Measurements from ENCODE around the gene SLCO2A1. TPM values are rescaled to one million over a fixed set of nuclear protein-coding genes. Genes with fewer than 3 reads are reported as not detected.

Gene SLCO2A1
- total and polyA plus RNA-seq, 2 experiments from 2014 or later, result 0.31 to 1.0 TPM

GRCh38 chr3:133980550-133980949 is 49.2 kb downstream of the SLCO2A1 start (continued):
- TF ChIP-seq, protein P1, sequence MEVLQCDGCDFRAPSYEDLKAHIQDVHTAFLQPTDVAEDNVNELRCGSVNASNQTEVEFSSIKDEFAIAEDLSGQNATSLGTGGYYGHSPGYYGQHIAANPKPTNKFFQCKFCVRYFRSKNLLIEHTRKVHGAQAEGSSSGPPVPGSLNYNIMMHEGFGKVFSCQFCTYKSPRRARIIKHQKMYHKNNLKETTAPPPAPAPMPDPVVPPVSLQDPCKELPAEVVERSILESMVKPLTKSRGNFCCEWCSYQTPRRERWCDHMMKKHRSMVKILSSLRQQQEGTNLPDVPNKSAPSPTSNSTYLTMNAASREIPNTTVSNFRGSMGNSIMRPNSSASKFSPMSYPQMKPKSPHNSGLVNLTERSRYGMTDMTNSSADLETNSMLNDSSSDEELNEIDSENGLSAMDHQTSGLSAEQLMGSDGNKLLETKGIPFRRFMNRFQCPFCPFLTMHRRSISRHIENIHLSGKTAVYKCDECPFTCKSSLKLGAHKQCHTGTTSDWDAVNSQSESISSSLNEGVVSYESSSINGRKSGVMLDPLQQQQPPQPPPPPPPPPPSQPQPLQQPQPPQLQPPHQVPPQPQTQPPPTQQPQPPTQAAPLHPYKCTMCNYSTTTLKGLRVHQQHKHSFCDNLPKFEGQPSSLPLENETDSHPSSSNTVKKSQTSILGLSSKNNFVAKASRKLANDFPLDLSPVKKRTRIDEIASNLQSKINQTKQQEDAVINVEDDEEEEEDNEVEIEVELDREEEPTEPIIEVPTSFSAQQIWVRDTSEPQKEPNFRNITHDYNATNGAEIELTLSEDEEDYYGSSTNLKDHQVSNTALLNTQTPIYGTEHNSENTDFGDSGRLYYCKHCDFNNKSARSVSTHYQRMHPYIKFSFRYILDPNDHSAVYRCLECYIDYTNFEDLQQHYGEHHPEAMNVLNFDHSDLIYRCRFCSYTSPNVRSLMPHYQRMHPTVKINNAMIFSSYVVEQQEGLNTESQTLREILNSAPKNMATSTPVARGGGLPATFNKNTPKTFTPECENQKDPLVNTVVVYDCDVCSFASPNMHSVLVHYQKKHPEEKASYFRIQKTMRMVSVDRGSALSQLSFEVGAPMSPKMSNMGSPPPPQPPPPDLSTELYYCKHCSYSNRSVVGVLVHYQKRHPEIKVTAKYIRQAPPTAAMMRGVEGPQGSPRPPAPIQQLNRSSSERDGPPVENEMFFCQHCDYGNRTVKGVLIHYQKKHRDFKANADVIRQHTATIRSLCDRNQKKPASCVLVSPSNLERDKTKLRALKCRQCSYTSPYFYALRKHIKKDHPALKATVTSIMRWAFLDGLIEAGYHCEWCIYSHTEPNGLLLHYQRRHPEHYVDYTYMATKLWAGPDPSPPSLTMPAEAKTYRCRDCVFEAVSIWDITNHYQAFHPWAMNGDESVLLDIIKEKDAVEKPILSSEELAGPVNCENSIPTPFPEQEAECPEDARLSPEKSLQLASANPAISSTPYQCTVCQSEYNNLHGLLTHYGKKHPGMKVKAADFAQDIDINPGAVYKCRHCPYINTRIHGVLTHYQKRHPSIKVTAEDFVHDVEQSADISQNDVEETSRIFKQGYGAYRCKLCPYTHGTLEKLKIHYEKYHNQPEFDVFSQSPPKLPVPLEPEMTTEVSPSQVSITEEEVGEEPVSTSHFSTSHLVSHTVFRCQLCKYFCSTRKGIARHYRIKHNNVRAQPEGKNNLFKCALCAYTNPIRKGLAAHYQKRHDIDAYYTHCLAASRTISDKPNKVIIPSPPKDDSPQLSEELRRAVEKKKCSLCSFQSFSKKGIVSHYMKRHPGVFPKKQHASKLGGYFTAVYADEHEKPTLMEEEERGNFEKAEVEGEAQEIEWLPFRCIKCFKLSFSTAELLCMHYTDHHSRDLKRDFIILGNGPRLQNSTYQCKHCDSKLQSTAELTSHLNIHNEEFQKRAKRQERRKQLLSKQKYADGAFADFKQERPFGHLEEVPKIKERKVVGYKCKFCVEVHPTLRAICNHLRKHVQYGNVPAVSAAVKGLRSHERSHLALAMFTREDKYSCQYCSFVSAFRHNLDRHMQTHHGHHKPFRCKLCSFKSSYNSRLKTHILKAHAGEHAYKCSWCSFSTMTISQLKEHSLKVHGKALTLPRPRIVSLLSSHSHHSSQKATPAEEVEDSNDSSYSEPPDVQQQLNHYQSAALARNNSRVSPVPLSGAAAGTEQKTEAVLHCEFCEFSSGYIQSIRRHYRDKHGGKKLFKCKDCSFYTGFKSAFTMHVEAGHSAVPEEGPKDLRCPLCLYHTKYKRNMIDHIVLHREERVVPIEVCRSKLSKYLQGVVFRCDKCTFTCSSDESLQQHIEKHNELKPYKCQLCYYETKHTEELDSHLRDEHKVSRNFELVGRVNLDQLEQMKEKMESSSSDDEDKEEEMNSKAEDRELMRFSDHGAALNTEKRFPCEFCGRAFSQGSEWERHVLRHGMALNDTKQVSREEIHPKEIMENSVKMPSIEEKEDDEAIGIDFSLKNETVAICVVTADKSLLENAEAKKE (CRISPR knock-in tag; IDR thresholded peaks at IDR 0.05), result no peak
- no peak for TF ChIP-seq EZH2 (IDR thresholded peaks at IDR 0.05; ENCODE audit: low read depth, unreplicated experiment)
- no peak for TF ChIP-seq NANOG (IDR thresholded peaks at IDR 0.05; ENCODE audit: borderline replicate concordance)
- no peak for TF ChIP-seq STAT1 (IDR thresholded peaks at IDR 0.05; ENCODE audit: unreplicated experiment)

DNA sequence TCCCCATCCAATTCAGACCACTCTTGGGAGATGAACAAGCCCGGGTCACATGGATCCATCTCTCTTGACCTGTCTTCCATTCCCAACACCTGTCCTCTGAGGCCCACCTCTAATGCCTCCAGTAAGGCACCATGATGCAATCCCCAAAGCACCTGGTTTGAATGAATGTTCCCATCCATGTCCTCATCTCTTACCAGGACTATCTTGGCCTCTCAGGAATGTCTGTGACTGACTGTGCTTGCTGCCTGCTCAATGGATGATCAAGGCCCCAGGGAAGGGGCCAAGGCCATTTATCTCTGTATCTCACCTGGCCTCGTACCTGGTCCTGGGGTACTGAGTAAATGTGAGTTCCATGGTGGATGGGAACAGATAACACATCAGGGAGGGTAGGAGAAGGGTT is 49.7 kb downstream of the SLCO2A1 start:
- H3K79me2 ChIP-seq (replicated peaks; ENCODE audit: insufficient read depth), result no peaks in the 10 kb centered on the region
- peaks cover 13% of the 10 kb centered on the region for H3K9me2 ChIP-seq (ENCODE audit: insufficient read depth)
- peaks cover 6% of the 10 kb centered on the region; the same call in 1 of the 3 replicates for H3K9me3 Mint-ChIP-seq
- H3K27ac Mint-ChIP-seq, result no peak overlapping the region
- H3K4me3 ChIP-seq, result no peak overlapping the region
- H3K27ac ChIP-seq (ENCODE audit: low read depth), result no peak overlapping the region
- H3K27me3 ChIP-seq (ENCODE audit: insufficient read depth), result no peaks in the 10 kb centered on the region
- no peaks in the 10 kb centered on the region for H3K36me3 ChIP-seq (ENCODE audit: insufficient read depth)
- H3K4me1 ChIP-seq (ENCODE audit: insufficient read depth), result no peaks in the 10 kb centered on the region
- no peak overlapping the region for H3K4me2 ChIP-seq
- ATAC-seq (no peak), DNase-seq (ENCODE audit: low spot score) (no peak)
- H3K4me1 Mint-ChIP-seq, result peaks cover 15% of the 10 kb centered on the region
- H3K36me3 Mint-ChIP-seq (ENCODE audit: low read depth), result no peaks in the 10 kb centered on the region; the same call in 2 of the 3 replicates
- H4K20me1 ChIP-seq (replicated peaks; ENCODE audit: insufficient read depth), result no peaks in the 10 kb centered on the region
- TF ChIP-seq CREB1 (CRISPR knock-in tag; IDR thresholded peaks at IDR 0.05; ENCODE audit: low read depth) (no peak), STAT1 (IDR thresholded peaks at IDR 0.05; ENCODE audit: unreplicated experiment) (no peak), ZNF331 (CRISPR knock-in tag; IDR thresholded peaks at IDR 0.05; ENCODE audit: low read depth) (no peak), ZNF114 (CRISPR knock-in tag; IDR thresholded peaks at IDR 0.05) (no peak), POLR2AphosphoS5 (IDR thresholded peaks at IDR 0.05; ENCODE audit: low read depth) (no peak)
- TF ChIP-seq, protein P2, sequence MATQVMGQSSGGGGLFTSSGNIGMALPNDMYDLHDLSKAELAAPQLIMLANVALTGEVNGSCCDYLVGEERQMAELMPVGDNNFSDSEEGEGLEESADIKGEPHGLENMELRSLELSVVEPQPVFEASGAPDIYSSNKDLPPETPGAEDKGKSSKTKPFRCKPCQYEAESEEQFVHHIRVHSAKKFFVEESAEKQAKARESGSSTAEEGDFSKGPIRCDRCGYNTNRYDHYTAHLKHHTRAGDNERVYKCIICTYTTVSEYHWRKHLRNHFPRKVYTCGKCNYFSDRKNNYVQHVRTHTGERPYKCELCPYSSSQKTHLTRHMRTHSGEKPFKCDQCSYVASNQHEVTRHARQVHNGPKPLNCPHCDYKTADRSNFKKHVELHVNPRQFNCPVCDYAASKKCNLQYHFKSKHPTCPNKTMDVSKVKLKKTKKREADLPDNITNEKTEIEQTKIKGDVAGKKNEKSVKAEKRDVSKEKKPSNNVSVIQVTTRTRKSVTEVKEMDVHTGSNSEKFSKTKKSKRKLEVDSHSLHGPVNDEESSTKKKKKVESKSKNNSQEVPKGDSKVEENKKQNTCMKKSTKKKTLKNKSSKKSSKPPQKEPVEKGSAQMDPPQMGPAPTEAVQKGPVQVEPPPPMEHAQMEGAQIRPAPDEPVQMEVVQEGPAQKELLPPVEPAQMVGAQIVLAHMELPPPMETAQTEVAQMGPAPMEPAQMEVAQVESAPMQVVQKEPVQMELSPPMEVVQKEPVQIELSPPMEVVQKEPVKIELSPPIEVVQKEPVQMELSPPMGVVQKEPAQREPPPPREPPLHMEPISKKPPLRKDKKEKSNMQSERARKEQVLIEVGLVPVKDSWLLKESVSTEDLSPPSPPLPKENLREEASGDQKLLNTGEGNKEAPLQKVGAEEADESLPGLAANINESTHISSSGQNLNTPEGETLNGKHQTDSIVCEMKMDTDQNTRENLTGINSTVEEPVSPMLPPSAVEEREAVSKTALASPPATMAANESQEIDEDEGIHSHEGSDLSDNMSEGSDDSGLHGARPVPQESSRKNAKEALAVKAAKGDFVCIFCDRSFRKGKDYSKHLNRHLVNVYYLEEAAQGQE (IDR thresholded peaks at IDR 0.05; ENCODE audit: unreplicated experiment), result no peak
- peaks cover 3% of the 10 kb centered on the region for H3K27me3 Mint-ChIP-seq (ENCODE audit: insufficient read depth, low read depth, poor library complexity)
- H3F3A ChIP-seq (replicated peaks; ENCODE audit: low read depth), result no peaks in the 10 kb centered on the region
- no peak overlapping the region for H2AFZ ChIP-seq
- H3K4me3 Mint-ChIP-seq, result no peak overlapping the region; the same call in 2 of the 3 replicates

All from GM23338 (cell line).